Endothelial cell of umbilical vein (primary cell): ENCODE results near the gene TRIM67. TPM values are rescaled to one million over a fixed set of nuclear protein-coding genes. Genes with fewer than 3 reads are reported as not detected.

Experiments
- BruUV-seq: library from RNA; stranded (reverse); fragments of 400-500 nt; replicated peaks from 2 replicates; lab custom pipeline; 2021; lab: Mats Ljungman, UMichigan
- CTCF ChIA-PET: fragments of 300-600, 350-600 bp; sonication (Branson Sonifier 250); formaldehyde crosslinking; loops from one replicate; lab custom pipeline; 2021; ENCODE audit warnings: antibody characterized with exemption, inconsistent platforms; lab: Charles Lee
- POLR2A ChIA-PET: fragments of 300-600, 350-600 bp; sonication (Branson Sonifier 250); formaldehyde crosslinking; loops from one replicate; lab custom pipeline; 2021; ENCODE audit warnings: antibody characterized with exemption, inconsistent platforms; lab: Charles Lee
- DNase-seq: peaks from one replicate; pipeline ENCODE4 v3.0.0-alpha.2; 2011; ENCODE audit warnings: low read depth, low spot score
- FAIRE-seq: peaks from 2 replicates; lab custom pipeline; 2011; peaks lifted over from hg19 to GRCh38; lab: Jason Lieb, UNC
- H2AFZ ChIP-seq: 2 replicates; pipeline ENCODE4 v1.6.0; 2012; ENCODE audit warnings: low read depth, low read length, control low read depth, inconsistent platforms
- H3K27ac ChIP-seq: 2 replicates; pipeline ENCODE4 v1.5.1; 2011; ENCODE audit warnings: low read depth, mild to moderate bottlenecking, control low read depth, low read length, moderate library complexity; ENCODE audit not compliant: insufficient read depth
- H3K27me3 ChIP-seq, 2 experiments: 2 replicates each; pipeline versions ENCODE4 v1.6.0 to v1.6.1; 2011; ENCODE audit warnings: low read length in 2 of 2, mixed read lengths in 1 of 2; ENCODE audit not compliant: control insufficient read depth in 2 of 2, insufficient read depth in 2 of 2
- H3K36me3 ChIP-seq, 2 experiments: 2 replicates in 1 of 2; 3 replicates in 1 of 2; pipeline ENCODE4 v1.5.1; 2011; ENCODE audit warnings: low read length in 2 of 2, mild to moderate bottlenecking in 1 of 2, moderate library complexity in 1 of 2; ENCODE audit not compliant: control insufficient read depth in 2 of 2, insufficient read depth in 2 of 2; ENCODE audit errors: extremely low read depth in 1 of 2
- H3K4me1 ChIP-seq: 3 replicates; pipeline ENCODE4 v1.5.1; 2011; ENCODE audit warnings: mild to moderate bottlenecking, low read length; ENCODE audit not compliant: control insufficient read depth, insufficient read depth; ENCODE audit errors: extremely low read depth
- H3K4me2 ChIP-seq: 2 replicates; pipeline ENCODE4 v1.6.1; 2011; ENCODE audit warnings: low read length, control low read depth, mixed read lengths; ENCODE audit not compliant: insufficient read depth
- H3K4me3 ChIP-seq, 3 experiments: fragments of 200-600 bp in 1 of 3; sonication (generic), shearing (Covaris generic) in 1 of 3; replicated peaks in 1 of 3; 2 replicates each; pipeline ENCODE4 v1.5.1; 2011 to 2016; ENCODE audit warnings: control low read depth in 3 of 3, low read length in 3 of 3, mild to moderate bottlenecking in 2 of 3, inconsistent platforms in 1 of 3, low read depth in 1 of 3, moderate library complexity in 1 of 3; ENCODE audit not compliant: insufficient read depth in 1 of 3
- H3K79me2 ChIP-seq: 2 replicates; pipeline ENCODE4 v1.6.0; 2012; ENCODE audit warnings: low read length, inconsistent platforms; ENCODE audit not compliant: control insufficient read depth, insufficient read depth
- H3K9ac ChIP-seq: replicated peaks from 2 replicates; pipeline ENCODE3; 2011; ENCODE audit warnings: low read length, control low read depth; ENCODE audit not compliant: insufficient read depth; ENCODE audit errors: extremely low read depth
- H3K9me1 ChIP-seq: replicated peaks from 3 replicates; pipeline ENCODE4 v1.6.0; 2011; ENCODE audit warnings: mild to moderate bottlenecking, low read length; ENCODE audit not compliant: control insufficient read depth, insufficient read depth; ENCODE audit errors: extremely low read depth
- H3K9me3 ChIP-seq: replicated peaks from 2 replicates; pipeline ENCODE4 v1.5.1; 2012; ENCODE audit warnings: low read length, inconsistent platforms; ENCODE audit not compliant: control insufficient read depth, insufficient read depth
- H4K20me1 ChIP-seq: replicated peaks from 2 replicates; pipeline ENCODE3; 2011; ENCODE audit warnings: mild to moderate bottlenecking, low read length; ENCODE audit not compliant: control insufficient read depth, insufficient read depth; ENCODE audit errors: extremely low read depth
- EZH2 ChIP-seq: IDR thresholded peaks from 2 replicates; pipeline ENCODE4 v1.6.1; 2012; ENCODE audit warnings: borderline replicate concordance, low read depth, mild to moderate bottlenecking, moderate library complexity, low read length, inconsistent platforms; ENCODE audit not compliant: severe bottlenecking
- FOS ChIP-seq: IDR thresholded peaks from 2 replicates; pipeline ENCODE4 v1.6.1; 2011; ENCODE audit warnings: mild to moderate bottlenecking, low read length, moderate library complexity, borderline replicate concordance; ENCODE audit not compliant: insufficient read depth
- GATA2 ChIP-seq: IDR thresholded peaks from 2 replicates; pipeline ENCODE4 v1.7.0; 2011; ENCODE audit warnings: low read depth, mild to moderate bottlenecking, moderate library complexity, mixed read lengths, low read length; ENCODE audit not compliant: insufficient read length, insufficient read depth
- JUN ChIP-seq: IDR thresholded peaks from 2 replicates; pipeline ENCODE4 v1.6.1; 2011; ENCODE audit warnings: borderline replicate concordance, low read depth; ENCODE audit not compliant: insufficient read length, insufficient read depth
- MYC ChIP-seq: IDR thresholded peaks from one replicate; pipeline ENCODE4 v1.6.1; 2011; ENCODE audit warnings: mild to moderate bottlenecking, low read depth, low read length
- POLR2A ChIP-seq: IDR thresholded peaks from 2 replicates; pipeline ENCODE4 v1.6.1; 2012; ENCODE audit warnings: low read depth, mild to moderate bottlenecking, control low read depth, low read length
- POLR2AphosphoS5 ChIP-seq: IDR thresholded peaks from 2 replicates; pipeline ENCODE4 v1.6.1; 2012; ENCODE audit warnings: low read depth, mild to moderate bottlenecking, control low read depth, low read length, moderate library complexity; ENCODE audit not compliant: insufficient read depth
- dilution Hi-C: fragments of 300-500 bp; cut with MboI; formaldehyde crosslinking; loops from one replicate; pipeline ENCODE4 v1.15.0; 2019; ENCODE audit warnings: low sequenced_read_pairs; ENCODE audit not compliant: extremely low pct_ligation_motif_present
- intact Hi-C: fragments of 100-400 bp; cut with micrococcal nuclease; formaldehyde crosslinking; loops from one replicate; pipeline ENCODE4 v1.10.0; 2022
- polyA plus RNA-seq, 4 experiments: library from polyadenylated mRNA; depleted of rRNA in 3 of 4; stranded (reverse) in 3 of 4; unstranded in 1 of 4; fragments of >200 nt; gene quantifications; 2 replicates each; pipeline versions ENCODE4 v1.2.1 to v1.2.3, GENCODE V29; 2011 to 2012; ENCODE audit warnings: missing spikeins in 1 of 4
- total RNA-seq: library from RNA; stranded (reverse); gene quantifications from 2 replicates; pipeline ENCODE4 v1.2.3, GENCODE V29; 2021
- TF ChIP-seq, protein P1 (sequence below): IDR thresholded peaks from 2 replicates; pipeline ENCODE4 v1.6.1; 2011; ENCODE audit not compliant: insufficient read depth, insufficient read length
- TF ChIP-seq, protein P2 (sequence below), 2 donors: IDR thresholded peaks; 1 replicate in 1 of 2; 2 replicates in 1 of 2; pipeline ENCODE4 v1.5.1; 2011; ENCODE audit warnings: low read length in 2 of 2, mild to moderate bottlenecking in 2 of 2, moderate library complexity in 2 of 2, control low read depth in 1 of 2, inconsistent platforms in 1 of 2, low read depth in 1 of 2; ENCODE audit not compliant: insufficient read depth in 1 of 2; ENCODE audit errors: extremely low read depth in 1 of 2

Gene TRIM67
- total and polyA plus RNA-seq, 2 donors (not counting 3 experiments of a cell fraction or from before 2014, with no cell fraction given): not detected

DNA sequence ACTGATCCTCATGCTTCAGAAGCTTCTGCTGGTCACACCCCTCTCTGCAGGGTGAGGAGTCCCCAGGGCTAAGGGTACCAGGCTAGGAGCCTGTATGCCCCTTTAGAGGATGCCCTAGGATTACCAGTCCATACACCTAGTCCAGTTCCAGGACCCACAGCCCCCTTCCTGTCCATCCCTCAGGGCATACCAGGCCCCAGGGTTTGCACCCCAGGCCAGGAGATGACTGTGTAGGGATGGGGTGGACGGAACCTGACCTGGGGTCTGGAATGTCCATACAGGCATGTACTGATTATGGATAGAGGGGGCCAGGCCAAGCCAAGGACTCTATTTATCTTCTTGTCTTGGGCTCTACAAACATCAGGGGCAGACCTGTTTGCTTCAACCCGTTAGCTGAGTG lies 34.9 kb downstream of the TRIM67 start:
- FAIRE-seq: no peak
- no peak overlapping the region for H2AFZ ChIP-seq
- H3K79me2 ChIP-seq: no peaks in the 10 kb centered on the region
- no TSS peak for BruUV-seq
- H3K9me1 ChIP-seq: no peaks in the 10 kb centered on the region
- TF ChIP-seq, protein P1, sequence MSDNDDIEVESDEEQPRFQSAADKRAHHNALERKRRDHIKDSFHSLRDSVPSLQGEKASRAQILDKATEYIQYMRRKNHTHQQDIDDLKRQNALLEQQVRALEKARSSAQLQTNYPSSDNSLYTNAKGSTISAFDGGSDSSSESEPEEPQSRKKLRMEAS: no peak
- no peak for TF ChIP-seq POLR2AphosphoS5
- no peak for TF ChIP-seq JUN
- no peak for TF ChIP-seq GATA2
- TF ChIP-seq EZH2: no peak
- no peak for TF ChIP-seq FOS
- TF ChIP-seq POLR2A: no peak
- TF ChIP-seq, protein P2, sequence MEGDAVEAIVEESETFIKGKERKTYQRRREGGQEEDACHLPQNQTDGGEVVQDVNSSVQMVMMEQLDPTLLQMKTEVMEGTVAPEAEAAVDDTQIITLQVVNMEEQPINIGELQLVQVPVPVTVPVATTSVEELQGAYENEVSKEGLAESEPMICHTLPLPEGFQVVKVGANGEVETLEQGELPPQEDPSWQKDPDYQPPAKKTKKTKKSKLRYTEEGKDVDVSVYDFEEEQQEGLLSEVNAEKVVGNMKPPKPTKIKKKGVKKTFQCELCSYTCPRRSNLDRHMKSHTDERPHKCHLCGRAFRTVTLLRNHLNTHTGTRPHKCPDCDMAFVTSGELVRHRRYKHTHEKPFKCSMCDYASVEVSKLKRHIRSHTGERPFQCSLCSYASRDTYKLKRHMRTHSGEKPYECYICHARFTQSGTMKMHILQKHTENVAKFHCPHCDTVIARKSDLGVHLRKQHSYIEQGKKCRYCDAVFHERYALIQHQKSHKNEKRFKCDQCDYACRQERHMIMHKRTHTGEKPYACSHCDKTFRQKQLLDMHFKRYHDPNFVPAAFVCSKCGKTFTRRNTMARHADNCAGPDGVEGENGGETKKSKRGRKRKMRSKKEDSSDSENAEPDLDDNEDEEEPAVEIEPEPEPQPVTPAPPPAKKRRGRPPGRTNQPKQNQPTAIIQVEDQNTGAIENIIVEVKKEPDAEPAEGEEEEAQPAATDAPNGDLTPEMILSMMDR (IDR thresholded peaks at IDR 0.05; ENCODE audit: extremely low read depth in 1 of 2, insufficient read depth in 1 of 2, low read depth in 1 of 2, low read length in 2 of 2): no peak
- TF ChIP-seq MYC: no peak
- DNase-seq: no peak
- dilution Hi-C loops: no loop called here
- H3K4me3 ChIP-seq: no peak overlapping the region
- no peaks in the 10 kb centered on the region for H3K9me3 ChIP-seq
- H3K4me2 ChIP-seq: no peak overlapping the region
- no peaks in the 10 kb centered on the region for H3K4me1 ChIP-seq
- H3K27ac ChIP-seq: no peak overlapping the region
- no peaks in the 10 kb centered on the region for H3K36me3 ChIP-seq
- ChIA-PET CTCF (interaction anchor here (1.3 to 2.3 kb wide), 2 partner anchors 11 to 13 kb away, joined by 4 to 5 read pairs; no protein-coding TSS in a partner anchor), POLR2A (no interaction called here)
- H3K27me3 ChIP-seq: peaks cover 1 to 3% of the 10 kb centered on the region in 2 experiments
- H3K9ac ChIP-seq: no peak overlapping the region
- intact Hi-C loops: no loop called here
- H4K20me1 ChIP-seq: no peaks in the 10 kb centered on the region
